IgD-negative memory B cell (primary cell): ENCODE measurements around the gene DOCK10. TPM values are rescaled to one million over a fixed set of nuclear protein-coding genes. Genes with fewer than 3 reads are reported as not detected.

Experiments
- H3K27ac Mint-ChIP-seq, 3 donors: one replicate each; pipeline ENCODE4 v1.8.0; 2020 to 2022; ENCODE audit warnings: mild to moderate bottlenecking in 3 of 3, mixed read lengths in 3 of 3, moderate library complexity in 1 of 3
- H3K27me3 Mint-ChIP-seq: one replicate; pipeline ENCODE4 v1.8.0; 2021; ENCODE audit warnings: mixed read lengths
- H3K36me3 Mint-ChIP-seq: one replicate; pipeline ENCODE4 v1.8.0; 2020; ENCODE audit warnings: mild to moderate bottlenecking, mixed read lengths
- H3K4me1 Mint-ChIP-seq, 3 donors: one replicate each; pipeline ENCODE4 v1.8.0; 2020 to 2022; ENCODE audit warnings: mixed read lengths in 3 of 3, mild to moderate bottlenecking in 1 of 3
- H3K4me3 Mint-ChIP-seq, 4 donors: one replicate each; pipeline ENCODE4 v1.8.0; 2020 to 2022; ENCODE audit warnings: mild to moderate bottlenecking in 4 of 4, mixed read lengths in 4 of 4, moderate library complexity in 3 of 4
- H3K9me3 Mint-ChIP-seq, 3 donors: one replicate each; pipeline ENCODE4 v1.8.0; 2020 to 2021; ENCODE audit warnings: mixed read lengths in 3 of 3, mild to moderate bottlenecking in 1 of 3
- polyA plus RNA-seq: library from polyadenylated mRNA; unstranded; fragments of 300-500 nt; fragmentation: Illumina TruSeq; gene quantifications from one replicate; pipeline ENCODE4 v1.2.3, GENCODE V29; 2021

DOCK10 gene
- polyA plus RNA-seq, 1 donor from 2014 or later = 26.9 TPM

DNA sequence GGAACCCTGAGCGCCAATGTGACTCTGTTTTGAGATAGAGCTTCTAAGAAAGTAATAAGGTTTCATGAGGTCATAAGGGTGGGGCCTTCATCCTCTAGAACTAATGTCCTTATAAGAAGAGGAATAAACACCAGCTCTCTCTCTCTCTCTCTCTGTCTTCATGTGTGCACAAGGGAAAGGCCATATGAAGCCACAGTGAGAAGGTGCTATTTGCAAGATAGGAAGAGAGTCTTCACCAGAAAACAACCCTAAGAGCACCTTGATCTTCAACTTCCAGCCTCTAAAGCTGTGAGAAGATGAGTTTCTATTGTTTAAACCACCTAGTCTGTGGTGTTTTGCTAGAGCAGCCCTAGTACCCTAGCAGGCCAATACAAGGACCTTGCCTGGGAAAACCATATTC lies 55.8 kb downstream of the DOCK10 start:
- H3K4me3 Mint-ChIP-seq = peak overlapping the region in 1 of 4 donors; percentile 45
- peaks cover 9% of the 10 kb centered on the region for H3K36me3 Mint-ChIP-seq
- H3K27ac Mint-ChIP-seq = peak overlapping the region in 2 of 3 donors; percentile 20
- no peaks in the 10 kb centered on the region for H3K27me3 Mint-ChIP-seq
- peaks cover 36 to 48% (median 45%) of the 10 kb centered on the region in 3 donors for H3K4me1 Mint-ChIP-seq
- H3K9me3 Mint-ChIP-seq = no peaks in the 10 kb centered on the region

DNA sequence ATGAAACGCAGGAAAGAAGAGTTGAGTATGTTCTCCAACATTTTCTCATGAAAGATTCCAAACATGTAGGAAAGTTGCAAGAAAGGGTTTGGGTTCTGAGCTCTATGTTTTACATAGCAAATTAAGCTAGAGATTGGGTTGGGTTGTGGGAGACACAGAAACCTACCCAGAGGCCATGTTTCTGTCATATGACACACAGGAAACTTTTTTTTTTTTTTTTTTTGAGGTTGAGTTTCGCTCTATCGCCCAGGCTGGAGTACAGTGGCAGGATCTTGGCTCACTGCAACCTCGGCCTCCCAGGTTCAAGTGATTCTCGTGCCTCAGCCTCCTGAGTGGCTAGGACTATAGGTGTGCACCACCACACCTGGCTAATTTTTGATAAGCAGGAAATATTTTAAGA lies 57.6 kb downstream of the DOCK10 start:
- Mint-ChIP-seq H3K27ac (peak overlapping the region; percentile 24 to 98 (median 92)), H3K27me3 (no peaks in the 10 kb centered on the region), H3K36me3 (peaks cover 7% of the 10 kb centered on the region), H3K4me3 (peak overlapping the region; percentile 22 to 93 (median 68)), H3K4me1 (peaks cover 36 to 45% (median 44%) of the 10 kb centered on the region in 3 donors), H3K9me3 (no peaks in the 10 kb centered on the region)

DNA sequence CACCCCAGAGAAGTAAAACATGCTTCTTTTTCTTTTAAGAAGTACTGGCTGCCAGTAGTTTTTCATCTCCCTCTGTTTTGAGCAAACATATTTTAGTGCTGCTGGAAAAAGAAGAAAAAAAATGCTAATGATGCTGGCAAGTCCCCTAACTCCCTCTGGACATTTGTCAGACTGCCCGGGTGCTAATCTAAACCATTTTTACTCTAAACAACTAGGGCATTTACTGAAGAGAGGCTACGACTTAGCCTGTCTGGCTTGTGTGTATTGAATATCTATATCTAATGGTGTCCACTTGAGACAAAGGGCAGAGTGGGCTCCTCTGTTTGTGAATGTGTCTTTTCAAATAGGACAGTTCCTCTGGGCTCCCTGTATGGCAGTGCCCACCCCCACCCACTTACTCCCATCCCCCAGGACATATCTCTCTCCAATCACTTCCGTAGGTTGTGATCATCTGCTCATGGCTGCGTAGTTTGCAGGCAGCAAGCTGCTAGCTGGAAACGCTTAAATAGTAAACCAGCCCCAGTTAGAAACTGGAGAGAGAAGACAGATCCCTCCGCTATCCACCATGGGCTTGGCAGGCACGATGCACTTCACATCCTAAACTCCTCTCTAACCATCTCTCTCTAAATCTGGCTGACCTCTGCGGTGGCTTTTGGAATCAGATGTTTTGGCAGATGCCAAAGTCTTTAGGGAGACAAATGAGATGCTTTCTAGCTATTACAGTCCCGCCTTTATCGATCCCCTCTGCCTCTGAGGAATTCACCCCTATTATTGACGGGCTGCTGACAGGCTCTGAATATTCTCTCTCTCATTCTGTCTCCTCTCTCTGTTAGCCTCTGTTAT lies 58.3 kb downstream of the DOCK10 start:
- Mint-ChIP-seq H3K4me3 (peak overlapping the region; percentile 22 to 93 (median 81)), H3K36me3 (peaks cover 8% of the 10 kb centered on the region), H3K27me3 (no peaks in the 10 kb centered on the region), H3K27ac (peak overlapping the region; percentile 24 to 98 (median 92)), H3K4me1 (peaks cover 36 to 47% (median 44%) of the 10 kb centered on the region in 3 donors), H3K9me3 (no peaks in the 10 kb centered on the region)

DNA sequence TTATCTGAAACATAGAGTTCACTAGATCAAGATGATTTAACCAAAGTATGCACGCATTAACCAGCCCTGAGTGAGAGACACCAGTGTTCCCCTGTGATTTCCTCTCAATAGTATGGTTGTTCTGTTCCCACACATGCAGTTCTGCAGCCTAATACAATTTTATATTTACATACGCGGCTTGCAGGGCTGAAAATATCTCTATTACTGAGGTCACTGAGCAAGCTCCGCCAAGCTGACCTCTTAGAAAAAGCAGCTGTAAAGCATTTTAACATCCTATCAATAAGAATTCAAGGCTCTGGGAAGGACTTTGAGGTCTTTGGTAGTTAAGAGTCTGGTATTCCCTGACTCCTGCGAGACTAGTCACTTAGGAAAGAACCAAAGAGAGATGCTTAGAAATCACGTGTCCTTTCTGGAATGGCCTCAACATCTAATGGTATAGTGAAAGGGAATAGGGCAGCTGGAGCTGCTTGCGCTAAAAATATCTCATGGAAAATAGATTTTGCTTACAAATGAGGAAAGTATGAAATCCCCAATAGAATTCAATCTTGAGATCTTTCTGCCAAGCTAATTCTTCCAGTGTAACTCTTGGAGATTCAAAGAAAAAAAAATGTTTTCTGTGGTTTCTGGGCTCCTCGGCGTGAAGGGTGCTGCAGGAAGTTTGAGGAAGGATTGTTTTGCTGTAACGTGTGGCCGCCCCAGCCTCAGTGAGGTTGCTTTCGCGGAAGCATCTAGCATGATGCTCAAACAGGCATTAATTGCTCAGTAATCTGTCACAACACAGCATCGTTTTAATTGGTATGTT lies 59.2 kb downstream of the DOCK10 start:
- H3K27ac Mint-ChIP-seq = peak overlapping the region; percentile 8 to 98 (median 92)
- H3K36me3 Mint-ChIP-seq = peaks cover 5% of the 10 kb centered on the region
- H3K27me3 Mint-ChIP-seq = no peaks in the 10 kb centered on the region
- no peaks in the 10 kb centered on the region for H3K9me3 Mint-ChIP-seq
- H3K4me3 Mint-ChIP-seq = peak overlapping the region; percentile 5 to 93 (median 81)
- peaks cover 36 to 50% (median 42%) of the 10 kb centered on the region in 3 donors for H3K4me1 Mint-ChIP-seq

DNA sequence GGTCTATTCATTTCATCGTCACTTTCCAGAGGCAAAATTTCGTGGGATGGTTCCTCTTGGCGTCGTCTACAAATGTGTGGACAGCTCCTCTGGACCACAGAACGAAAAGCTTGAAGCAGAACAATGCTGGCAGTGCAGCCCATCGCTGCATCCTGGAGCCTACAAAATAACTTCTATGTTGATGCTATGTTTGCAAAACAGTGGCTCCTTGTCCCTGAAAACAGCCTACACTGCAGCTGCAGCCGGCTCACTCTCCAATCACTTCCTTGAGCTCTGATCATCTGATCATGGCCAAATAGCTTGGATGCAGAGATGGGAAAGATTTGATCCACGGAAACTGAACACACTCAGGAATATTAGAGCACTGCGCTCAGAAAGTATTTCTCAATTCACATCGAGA lies 60.0 kb downstream of the DOCK10 start:
- H3K4me1 Mint-ChIP-seq = peaks cover 37 to 56% (median 46%) of the 10 kb centered on the region in 3 donors
- H3K9me3 Mint-ChIP-seq = no peaks in the 10 kb centered on the region
- H3K27ac Mint-ChIP-seq = peak overlapping the region in 1 of 3 donors; percentile 8
- H3K27me3 Mint-ChIP-seq = no peaks in the 10 kb centered on the region
- H3K36me3 Mint-ChIP-seq = peaks cover 5% of the 10 kb centered on the region
- peak overlapping the region in 1 of 4 donors; percentile 93 for H3K4me3 Mint-ChIP-seq

DNA sequence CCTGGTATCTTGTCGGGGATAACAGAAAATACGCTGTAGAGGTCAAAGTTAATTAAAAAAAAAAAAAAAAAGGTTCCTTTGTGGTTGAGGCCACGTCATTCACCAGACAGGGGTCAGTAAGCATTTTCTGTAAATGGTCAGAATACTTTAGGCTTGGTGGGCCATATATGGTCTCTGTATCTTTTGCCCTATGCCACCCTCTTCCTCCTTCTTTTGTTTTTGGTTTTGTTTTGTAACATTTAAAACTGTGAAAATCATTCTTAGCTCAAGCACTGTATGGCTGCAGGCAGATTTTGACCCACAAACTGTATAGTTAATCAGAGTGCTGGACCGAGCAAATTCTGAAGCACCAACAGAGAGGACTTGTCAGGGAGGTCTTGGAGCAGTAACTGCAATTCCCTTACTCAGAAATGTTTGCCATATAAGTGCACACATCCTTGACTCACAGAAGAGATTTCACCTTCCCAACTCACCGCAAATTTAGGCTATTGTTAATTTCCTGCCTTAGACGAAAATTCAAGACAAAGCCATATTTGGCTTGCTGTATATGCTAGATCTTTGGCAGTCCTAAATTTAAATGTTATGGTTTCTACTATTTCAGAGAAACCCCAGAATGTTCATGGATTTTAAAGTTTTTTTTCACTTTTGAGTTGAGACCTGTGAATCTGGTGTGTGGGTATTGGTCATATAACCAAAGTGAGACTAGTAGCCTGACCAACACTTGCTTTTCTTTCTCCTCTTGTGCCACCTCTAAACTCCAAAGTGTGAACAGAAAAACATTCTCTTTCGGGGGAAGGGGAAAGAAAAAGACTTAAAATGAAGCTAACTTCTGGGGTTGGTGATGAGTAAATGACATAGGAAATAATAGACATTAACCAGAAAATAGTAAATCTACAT lies 65.4 kb downstream of the DOCK10 start:
- Mint-ChIP-seq H3K27ac (peak overlapping the region; percentile 17 to 81 (median 41)), H3K27me3 (no peaks in the 10 kb centered on the region), H3K9me3 (no peaks in the 10 kb centered on the region), H3K4me3 (peak overlapping the region in 3 of 4 donors; percentile 20 to 86 (median 31)), H3K36me3 (peaks cover 5% of the 10 kb centered on the region), H3K4me1 (peaks cover 35 to 48% (median 47%) of the 10 kb centered on the region in 3 donors)

DNA sequence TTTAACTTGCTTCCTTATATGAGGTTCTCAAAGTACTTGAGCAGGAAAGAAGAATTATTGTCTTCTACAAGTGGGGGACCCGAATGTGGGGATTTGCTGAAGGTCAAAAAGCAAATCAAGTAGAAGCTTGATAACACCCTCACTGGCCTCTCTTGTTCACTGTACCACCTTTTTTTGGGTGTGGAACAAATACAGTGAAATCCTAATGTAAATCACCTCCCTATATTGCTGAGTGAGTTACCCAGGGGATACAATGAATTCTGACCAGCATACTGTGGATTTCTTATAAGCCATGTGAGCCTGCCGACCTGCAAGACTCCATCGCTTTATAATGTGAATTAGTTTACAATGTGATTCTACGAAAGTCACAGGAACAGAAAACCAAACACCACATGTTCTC lies 66.5 kb downstream of the DOCK10 start:
- no peaks in the 10 kb centered on the region for H3K27me3 Mint-ChIP-seq
- peak overlapping the region in 3 of 4 donors; percentile 11 to 80 (median 60) for H3K4me3 Mint-ChIP-seq
- peaks cover 5% of the 10 kb centered on the region for H3K36me3 Mint-ChIP-seq
- peak overlapping the region in 2 of 3 donors; percentile 32 to 71 for H3K27ac Mint-ChIP-seq
- peaks cover 41 to 54% (median 53%) of the 10 kb centered on the region in 3 donors for H3K4me1 Mint-ChIP-seq
- H3K9me3 Mint-ChIP-seq = no peaks in the 10 kb centered on the region

DNA sequence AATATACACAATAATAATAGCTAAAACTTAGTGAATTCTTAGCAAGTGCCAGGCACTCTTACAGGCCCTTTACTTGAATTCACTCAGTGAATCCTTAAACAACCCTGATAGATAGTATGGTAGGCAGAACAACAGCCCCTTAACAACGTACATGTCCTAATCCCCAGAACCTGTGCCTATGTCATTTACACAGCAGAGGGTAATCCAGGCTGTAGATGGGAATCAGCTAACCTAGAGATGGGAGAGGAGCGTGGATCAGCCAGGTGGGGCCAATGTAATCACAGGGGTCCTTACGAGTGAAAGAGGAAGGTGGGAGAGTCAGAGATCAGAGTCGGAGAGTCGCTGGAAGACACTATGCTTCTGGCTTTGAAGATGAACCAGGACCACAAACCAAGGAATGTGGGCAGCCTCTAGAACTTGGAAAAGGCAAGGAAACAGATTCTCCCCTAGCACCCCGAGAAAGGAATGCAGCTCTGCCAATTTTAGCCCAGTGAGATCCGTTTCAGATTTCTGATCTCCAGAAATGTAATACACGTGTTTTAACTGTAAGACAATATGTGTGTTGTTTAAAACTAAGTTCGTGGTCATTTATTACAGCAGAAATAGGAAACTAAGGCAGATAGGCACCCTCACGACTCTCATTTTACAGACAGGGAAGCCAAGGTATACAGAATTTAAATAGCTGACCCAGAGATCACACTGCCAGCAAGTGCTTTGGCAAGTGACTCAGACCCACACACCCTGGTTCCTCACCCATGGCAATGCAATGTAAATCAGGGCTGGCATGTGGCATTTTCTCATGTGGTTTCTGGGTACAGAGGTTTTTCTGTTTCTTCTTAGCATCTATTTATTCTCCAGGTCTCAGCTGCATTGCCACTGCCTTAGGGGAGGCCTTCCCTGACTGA lies 68.9 kb downstream of the DOCK10 start:
- Mint-ChIP-seq H3K4me3 (peak overlapping the region; percentile 62 to 92 (median 78)), H3K27me3 (peaks cover 2% of the 10 kb centered on the region), H3K36me3 (no peaks in the 10 kb centered on the region), H3K27ac (peak overlapping the region; percentile 75 to 96 (median 79)), H3K9me3 (no peaks in the 10 kb centered on the region), H3K4me1 (peaks cover 59 to 77% (median 73%) of the 10 kb centered on the region in 3 donors)

DNA sequence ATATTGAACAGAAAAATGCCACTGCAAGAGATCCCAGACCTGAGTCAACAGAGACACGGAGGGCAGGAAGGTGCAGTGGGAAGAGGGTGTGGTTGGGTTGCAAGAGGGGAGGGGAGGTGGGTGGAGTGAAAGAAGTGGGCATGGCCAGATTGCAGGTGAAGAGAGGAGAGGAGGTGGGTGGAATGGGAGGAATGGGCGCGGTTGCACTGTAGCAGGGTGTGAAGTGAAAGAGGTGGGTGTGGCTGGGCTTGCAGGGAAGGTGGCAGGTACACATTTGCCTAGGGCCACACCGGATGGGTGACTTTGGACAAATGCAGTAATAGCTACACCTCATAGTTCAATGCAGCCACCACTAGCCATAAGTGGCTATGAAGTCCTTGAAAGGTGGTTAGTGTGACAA lies 71.1 kb downstream of the DOCK10 start:
- H3K27me3 Mint-ChIP-seq = peaks cover 2% of the 10 kb centered on the region
- H3K9me3 Mint-ChIP-seq = no peaks in the 10 kb centered on the region
- peak overlapping the region; percentile 66 to 92 (median 86) for H3K4me3 Mint-ChIP-seq
- H3K36me3 Mint-ChIP-seq = no peaks in the 10 kb centered on the region
- peak overlapping the region in 2 of 3 donors; percentile 94 to 97 for H3K27ac Mint-ChIP-seq
- H3K4me1 Mint-ChIP-seq = peaks cover 56 to 68% (median 66%) of the 10 kb centered on the region in 3 donors

DNA sequence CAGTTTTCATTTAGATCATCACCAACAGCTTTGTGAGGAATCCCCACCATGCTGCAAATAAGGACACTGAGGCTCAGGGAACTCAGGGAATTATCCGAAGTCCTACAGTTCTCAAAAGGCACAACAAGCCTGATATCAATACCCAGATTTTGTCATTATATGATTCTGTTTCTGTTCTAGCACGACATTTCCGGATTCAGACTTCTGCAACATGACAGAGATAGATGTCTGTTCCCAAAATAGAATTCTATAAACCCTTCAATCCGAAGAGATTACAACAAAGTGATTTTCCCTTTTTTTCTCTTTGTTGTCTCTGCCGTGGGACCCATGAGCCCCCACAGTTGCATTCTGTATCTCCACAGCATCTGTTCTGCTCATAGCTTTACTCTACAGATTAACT lies 72.0 kb downstream of the DOCK10 start:
- no peaks in the 10 kb centered on the region for H3K36me3 Mint-ChIP-seq
- no peaks in the 10 kb centered on the region for H3K9me3 Mint-ChIP-seq
- peaks cover 56 to 65% (median 60%) of the 10 kb centered on the region in 3 donors for H3K4me1 Mint-ChIP-seq
- H3K27me3 Mint-ChIP-seq = peaks cover 2% of the 10 kb centered on the region
- peak overlapping the region; percentile 68 to 92 (median 83) for H3K4me3 Mint-ChIP-seq
- H3K27ac Mint-ChIP-seq = peak overlapping the region; percentile 94 to 97 (median 97)

DNA sequence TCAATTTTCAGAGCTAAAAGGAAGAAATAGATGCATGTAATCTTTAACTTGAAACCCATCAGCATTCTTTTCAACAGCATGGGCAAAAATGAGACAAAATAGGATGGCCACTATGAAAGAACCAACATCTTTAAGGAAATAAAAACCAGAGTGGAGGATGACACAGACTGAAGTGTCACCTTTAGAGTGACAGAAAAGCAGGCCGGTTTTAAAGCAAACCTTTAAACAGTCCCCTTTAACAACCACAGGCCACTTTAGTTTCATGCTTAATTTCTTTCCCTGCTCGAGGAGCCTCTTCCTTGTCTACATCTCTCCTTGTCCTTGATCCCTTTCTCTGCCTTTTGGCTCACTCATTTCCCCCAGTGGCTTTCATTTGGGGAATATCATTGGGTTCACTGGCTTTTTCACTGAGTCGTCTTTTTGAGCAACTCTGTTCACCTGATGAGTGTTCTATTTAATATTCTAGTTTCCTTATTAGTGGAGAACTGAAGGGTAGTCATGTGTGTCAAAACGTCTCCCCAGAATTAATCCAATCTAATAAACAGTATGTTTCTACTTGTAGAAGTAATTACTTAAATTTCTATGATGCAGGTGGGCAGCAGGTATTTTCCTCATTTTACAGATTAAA lies 72.5 kb downstream of the DOCK10 start:
- Mint-ChIP-seq H3K9me3 (no peaks in the 10 kb centered on the region), H3K36me3 (no peaks in the 10 kb centered on the region), H3K27me3 (peaks cover 2% of the 10 kb centered on the region), H3K4me3 (peak overlapping the region; percentile 68 to 92 (median 83)), H3K4me1 (peaks cover 54 to 65% (median 56%) of the 10 kb centered on the region in 3 donors), H3K27ac (peak overlapping the region; percentile 94 to 97 (median 97))

DNA sequence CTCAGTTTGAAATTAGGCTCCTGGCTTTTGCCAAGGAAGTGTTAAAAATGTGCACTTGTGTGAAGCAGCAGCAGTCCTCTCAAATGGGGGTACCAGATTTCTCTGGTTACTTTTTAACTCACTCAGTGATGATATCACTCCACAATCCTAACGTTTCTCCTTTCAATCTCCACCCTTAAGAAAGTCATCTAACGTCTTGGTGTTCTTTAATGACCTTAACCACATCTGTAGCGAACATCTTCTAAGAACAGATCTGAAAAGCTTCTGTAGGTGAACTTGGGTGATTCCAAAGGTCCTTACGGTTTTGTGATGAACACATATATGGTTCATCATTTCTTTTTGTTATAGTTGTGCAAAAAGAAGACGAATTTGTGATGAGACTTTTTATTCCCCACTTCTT lies 73.2 kb downstream of the DOCK10 start:
- H3K4me1 Mint-ChIP-seq = peaks cover 51 to 63% (median 53%) of the 10 kb centered on the region in 3 donors
- H3K9me3 Mint-ChIP-seq = no peaks in the 10 kb centered on the region
- peak overlapping the region; percentile 39 to 92 (median 83) for H3K4me3 Mint-ChIP-seq
- H3K27ac Mint-ChIP-seq = peak overlapping the region; percentile 94 to 97 (median 97)
- H3K27me3 Mint-ChIP-seq = peaks cover 2% of the 10 kb centered on the region
- H3K36me3 Mint-ChIP-seq = no peaks in the 10 kb centered on the region

DNA sequence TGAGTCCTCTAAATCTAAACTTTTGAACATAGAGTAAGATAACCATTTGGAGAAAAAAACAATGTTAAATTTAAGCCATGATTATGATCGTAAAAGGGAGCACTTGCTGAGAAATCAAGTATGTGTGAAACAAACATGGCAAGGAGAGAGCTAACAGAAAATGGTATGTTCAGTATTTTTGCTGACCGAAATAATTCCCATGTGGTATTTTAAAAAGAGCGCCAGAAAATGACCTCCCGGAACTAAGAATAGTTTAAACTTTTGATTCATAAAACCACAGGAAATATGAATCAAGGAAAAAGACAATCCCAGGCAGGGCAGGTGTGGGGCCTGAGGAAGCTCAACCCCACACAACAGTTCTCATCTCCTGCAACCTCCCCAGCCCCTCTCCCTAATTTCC lies 74.2 kb downstream of the DOCK10 start:
- peak overlapping the region; percentile 34 to 83 (median 70) for H3K4me3 Mint-ChIP-seq
- no peaks in the 10 kb centered on the region for H3K36me3 Mint-ChIP-seq
- peaks cover 2% of the 10 kb centered on the region for H3K27me3 Mint-ChIP-seq
- H3K4me1 Mint-ChIP-seq = peaks cover 41 to 57% (median 47%) of the 10 kb centered on the region in 3 donors
- H3K9me3 Mint-ChIP-seq = no peaks in the 10 kb centered on the region
- H3K27ac Mint-ChIP-seq = peak overlapping the region; percentile 94 to 97 (median 97)
